Measurements from ENCODE around the gene CHCHD6. TPM values are rescaled to one million over a fixed set of nuclear protein-coding genes. Genes with fewer than 3 reads are reported as not detected.
A peak's percentile ranks its signal among the peaks of the same experiment; 100 is the strongest.

The CHCHD6 gene
- total RNA-seq, 1 experiment from 2014 or later, result 47.7 TPM

- no peak overlapping the region for H2AFZ ChIP-seq
- peaks cover 23% of the 10 kb centered on the region for H3K4me1 ChIP-seq (replicated peaks; ENCODE audit: insufficient read depth)
- H3K36me3 ChIP-seq (ENCODE audit: low read depth), result no peaks in the 10 kb centered on the region
- intact Hi-C loops (cut with micrococcal nuclease; ENCODE audit: unreplicated experiment), result loop anchor here (1.0 to 2.0 kb wide), 3 partner anchors 78 to 125 kb away; no protein-coding TSS in a partner anchor
- H3K79me2 ChIP-seq (ENCODE audit: low read depth), result no peaks in the 10 kb centered on the region
- POLR2A ChIA-PET (ENCODE audit: unreplicated experiment), result interaction anchor here (1.7 kb wide), 1 partner anchor 82 kb away, joined by 8 read pairs; no protein-coding TSS in a partner anchor
- BruUV-seq (replicated peaks), result no TSS peak
- H3K27ac ChIP-seq, result peak overlapping the region; percentile 62
- peak in 1 of 2 experiments; percentile 18 for DNase-seq
- H3K9me3 ChIP-seq (ENCODE audit: insufficient read depth, low read depth), result no peaks in the 10 kb centered on the region
- H4K20me1 ChIP-seq (ENCODE audit: insufficient read depth), result no peaks in the 10 kb centered on the region
- CTCF ChIA-PET, result interaction anchor here (0.8 to 1.4 kb wide), 3 partner anchors 82 to 620 kb away, joined by 3 to 5 read pairs (median 5); no protein-coding TSS in a partner anchor
- H3K27me3 ChIP-seq (ENCODE audit: insufficient read depth, low read depth), result no peaks in the 10 kb centered on the region
- H3K4me3 ChIP-seq, result no peak overlapping the region; the same call in 1 of the 2 replicates
- peaks cover 21% of the 10 kb centered on the region for H3F3A ChIP-seq (ENCODE audit: insufficient read depth, low read depth)
- peak overlapping the region; percentile 57 for H3K4me2 ChIP-seq
- H3K9me2 ChIP-seq (ENCODE audit: insufficient read depth), result no peaks in the 10 kb centered on the region
- TF ChIP-seq, protein P1, sequence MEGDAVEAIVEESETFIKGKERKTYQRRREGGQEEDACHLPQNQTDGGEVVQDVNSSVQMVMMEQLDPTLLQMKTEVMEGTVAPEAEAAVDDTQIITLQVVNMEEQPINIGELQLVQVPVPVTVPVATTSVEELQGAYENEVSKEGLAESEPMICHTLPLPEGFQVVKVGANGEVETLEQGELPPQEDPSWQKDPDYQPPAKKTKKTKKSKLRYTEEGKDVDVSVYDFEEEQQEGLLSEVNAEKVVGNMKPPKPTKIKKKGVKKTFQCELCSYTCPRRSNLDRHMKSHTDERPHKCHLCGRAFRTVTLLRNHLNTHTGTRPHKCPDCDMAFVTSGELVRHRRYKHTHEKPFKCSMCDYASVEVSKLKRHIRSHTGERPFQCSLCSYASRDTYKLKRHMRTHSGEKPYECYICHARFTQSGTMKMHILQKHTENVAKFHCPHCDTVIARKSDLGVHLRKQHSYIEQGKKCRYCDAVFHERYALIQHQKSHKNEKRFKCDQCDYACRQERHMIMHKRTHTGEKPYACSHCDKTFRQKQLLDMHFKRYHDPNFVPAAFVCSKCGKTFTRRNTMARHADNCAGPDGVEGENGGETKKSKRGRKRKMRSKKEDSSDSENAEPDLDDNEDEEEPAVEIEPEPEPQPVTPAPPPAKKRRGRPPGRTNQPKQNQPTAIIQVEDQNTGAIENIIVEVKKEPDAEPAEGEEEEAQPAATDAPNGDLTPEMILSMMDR (conservative IDR thresholded peaks at IDR 0.05), result no peak; the same call in 1 of the 2 replicates
- no peak for TF ChIP-seq EZH2 (IDR thresholded peaks at IDR 0.05; ENCODE audit: low read depth)
Observed at GRCh38 chr3:126835472-126836219, 131.6 kb downstream of the CHCHD6 start.

- Histone ChIP-seq H3K4me1 (replicated peaks; ENCODE audit: insufficient read depth) (peaks cover 23% of the 10 kb centered on the region), H3K4me2 (peak overlapping the region; percentile 57), H3K27me3 (ENCODE audit: insufficient read depth, low read depth) (no peaks in the 10 kb centered on the region), H3K79me2 (ENCODE audit: low read depth) (no peaks in the 10 kb centered on the region), H3K27ac (peak overlapping the region; percentile 62; the same call in 1 of the 2 replicates), H2AFZ (no peak overlapping the region), H3K9me3 (ENCODE audit: insufficient read depth, low read depth) (no peaks in the 10 kb centered on the region), H3F3A (ENCODE audit: insufficient read depth, low read depth) (peaks cover 21% of the 10 kb centered on the region), H3K9me2 (ENCODE audit: insufficient read depth) (no peaks in the 10 kb centered on the region), H3K4me3 (no peak overlapping the region), H3K36me3 (ENCODE audit: low read depth) (no peaks in the 10 kb centered on the region), H4K20me1 (ENCODE audit: insufficient read depth) (no peaks in the 10 kb centered on the region)
- ChIA-PET POLR2A (ENCODE audit: unreplicated experiment) (interaction anchor here (1.7 kb wide), 1 partner anchor 83 kb away, joined by 8 read pairs; no protein-coding TSS in a partner anchor), CTCF (interaction anchor here (0.8 to 1.4 kb wide), 3 partner anchors 83 to 619 kb away, joined by 3 to 5 read pairs (median 5); no protein-coding TSS in a partner anchor)
- TF ChIP-seq EZH2 (IDR thresholded peaks at IDR 0.05; ENCODE audit: low read depth), result no peak
- TF ChIP-seq, protein P1 (conservative IDR thresholded peaks at IDR 0.05), result no peak
- DNase-seq, result no peak
- no TSS peak for BruUV-seq (replicated peaks)
- intact Hi-C loops (cut with micrococcal nuclease; ENCODE audit: unreplicated experiment), result no loop called here
Observed at GRCh38 chr3:126836220-126836860, 132.3 kb downstream of the CHCHD6 start.

- Histone ChIP-seq H3K27me3 (ENCODE audit: insufficient read depth, low read depth) (no peaks in the 10 kb centered on the region), H3K9me3 (ENCODE audit: insufficient read depth, low read depth) (no peaks in the 10 kb centered on the region), H3K4me2 (no peak overlapping the region), H4K20me1 (ENCODE audit: insufficient read depth) (no peaks in the 10 kb centered on the region), H3K4me1 (replicated peaks; ENCODE audit: insufficient read depth) (peaks cover 23% of the 10 kb centered on the region), H3F3A (ENCODE audit: insufficient read depth, low read depth) (peaks cover 21% of the 10 kb centered on the region), H3K79me2 (ENCODE audit: low read depth) (no peaks in the 10 kb centered on the region), H3K36me3 (ENCODE audit: low read depth) (no peaks in the 10 kb centered on the region), H3K9me2 (ENCODE audit: insufficient read depth) (no peaks in the 10 kb centered on the region), H3K4me3 (no peak overlapping the region), H2AFZ (no peak overlapping the region), H3K27ac (no peak overlapping the region)
- DNase-seq, result no peak
- intact Hi-C loops (cut with micrococcal nuclease; ENCODE audit: unreplicated experiment), result no loop called here
- no TSS peak for BruUV-seq (replicated peaks)
- TF ChIP-seq EZH2 (IDR thresholded peaks at IDR 0.05; ENCODE audit: low read depth), result no peak
- TF ChIP-seq, protein P1 (conservative IDR thresholded peaks at IDR 0.05), result no peak
- ChIA-PET CTCF (no interaction called here), POLR2A (ENCODE audit: unreplicated experiment) (no interaction called here)
Observed at GRCh38 chr3:126837773-126838172, 133.7 kb downstream of the CHCHD6 start.

Measured in PC-9 (cell line).